K562 (cell line): Measurements from ENCODE around the gene URB2. TPM values are rescaled to one million over a fixed set of nuclear protein-coding genes. Genes with fewer than 3 reads are reported as not detected.

Experiments used
- ATAC-seq: fragments of 200-7000 bp; cut with Tn5 transposase; 3 replicates; pipeline ENCODE4 v1.9.1; 2020; ENCODE audit warnings: moderate library complexity
- BruUV-seq: library from RNA; stranded (reverse); fragments of 400-500 nt; replicated peaks from 2 replicates; lab custom pipeline; 2021; lab: Mats Ljungman, UMichigan
- CTCF ChIA-PET: fragments of 300-600 bp; formaldehyde crosslinking; extraction: SDS; loops from one replicate; lab custom pipeline; 2021; ENCODE audit warnings: low intra/inter-chr PET ratio; lab: Yijun Ruan, JAX
- POLR2A ChIA-PET: fragments of 300-600, 350-650 bp; sonication (Branson Sonifier 250); formaldehyde crosslinking; extraction: SDS; loops from one replicate; lab custom pipeline; 2021; ENCODE audit warnings: antibody characterized with exemption, inconsistent platforms; lab: Yijun Ruan, JAX
- DNase-seq, 4 experiments: peaks; one replicate each; pipeline versions ENCODE4 v3.0.0 to v3.0.0-alpha.2; 2011 to 2018; ENCODE audit warnings: low spot score in 3 of 4, mixed read lengths in 3 of 4; ENCODE audit errors: extremely low read depth in 1 of 4
- FAIRE-seq: peaks from 2 replicates; lab custom pipeline; 2011; peaks lifted over from hg19 to GRCh38; lab: Jason Lieb, UNC
- H2AFZ ChIP-seq: 2 replicates; pipeline ENCODE4 v1.6.0; 2011; ENCODE audit warnings: low read depth, low read length, control low read depth, inconsistent platforms
- H3K27ac ChIP-seq: fragments of 200-600 bp; 3 replicates; pipeline ENCODE4 v1.8.0; 2011; ENCODE audit warnings: low read depth, mild to moderate bottlenecking, control low read depth, inconsistent platforms, low read length, moderate library complexity, mixed read lengths; ENCODE audit errors: extremely low read depth
- H3K27me3 ChIP-seq, 2 experiments: fragments of 300-600 bp in 1 of 2; 2 replicates in 1 of 2; 3 replicates in 1 of 2; pipeline versions ENCODE4 v1.6.0 to v1.8.0; 2011; ENCODE audit warnings: inconsistent platforms in 2 of 2, low read length in 2 of 2, mild to moderate bottlenecking in 1 of 2, mixed read lengths in 1 of 2, moderate library complexity in 1 of 2; ENCODE audit not compliant: control insufficient read depth in 2 of 2, insufficient read depth in 2 of 2
- H3K36me3 ChIP-seq: fragments of 300-600 bp; 3 replicates; pipeline ENCODE4 v1.8.0; 2011; ENCODE audit warnings: mild to moderate bottlenecking, low read length, inconsistent platforms; ENCODE audit not compliant: control insufficient read depth, insufficient read depth
- H3K4me1 ChIP-seq, 2 experiments: fragments of 200-600 bp in 1 of 2; replicated peaks in 1 of 2; 2 replicates in 1 of 2; 3 replicates in 1 of 2; pipeline versions ENCODE4 v1.5.1 to v1.8.0; 2011; ENCODE audit warnings: inconsistent platforms in 2 of 2, low read length in 2 of 2, mild to moderate bottlenecking in 1 of 2, mixed read lengths in 1 of 2, moderate library complexity in 1 of 2; ENCODE audit not compliant: control insufficient read depth in 2 of 2, insufficient read depth in 2 of 2
- H3K4me2 ChIP-seq: 2 replicates; pipeline ENCODE4 v1.6.1; 2011; ENCODE audit warnings: low read length, control low read depth, inconsistent platforms, mixed read lengths; ENCODE audit not compliant: insufficient read depth
- H3K4me3 ChIP-seq: fragments of 200-600 bp; sonication (generic), shearing (Covaris generic); 2 replicates; pipeline ENCODE4 v1.5.1; 2016; ENCODE audit warnings: control low read depth, inconsistent platforms
- H3K79me2 ChIP-seq: fragments of 200-600 bp; 3 replicates; pipeline ENCODE4 v1.8.0; 2011; ENCODE audit warnings: low read length, inconsistent platforms; ENCODE audit not compliant: control insufficient read depth, insufficient read depth
- H3K9ac ChIP-seq, 2 experiments: 2 replicates each; pipeline versions ENCODE4 v1.6.0 to v1.6.1; 2011; ENCODE audit warnings: low read depth in 2 of 2, low read length in 2 of 2, control low read depth in 1 of 2, inconsistent platforms in 1 of 2, mild to moderate bottlenecking in 1 of 2, mixed read lengths in 1 of 2; ENCODE audit not compliant: insufficient read depth in 1 of 2
- H3K9me1 ChIP-seq: one replicate; pipeline ENCODE4 v1.6.0; 2011; ENCODE audit warnings: inconsistent platforms, mild to moderate bottlenecking, low read length, moderate library complexity; ENCODE audit not compliant: control insufficient read depth, insufficient read depth
- H3K9me3 ChIP-seq: replicated peaks from 2 replicates; pipeline ENCODE4 v1.5.1; 2011; ENCODE audit warnings: low read depth, low read length, inconsistent platforms; ENCODE audit not compliant: control insufficient read depth, insufficient read depth
- H4K20me1 ChIP-seq: replicated peaks from 2 replicates; pipeline ENCODE4 v1.6.1; 2011; ENCODE audit warnings: low read length, inconsistent platforms, mixed read lengths; ENCODE audit not compliant: control insufficient read depth, insufficient read depth
- BRF1 ChIP-seq: IDR thresholded peaks from 3 replicates; pipeline ENCODE4 v1.6.1; 2011; ENCODE audit warnings: borderline replicate concordance, mild to moderate bottlenecking; ENCODE audit not compliant: insufficient read length; ENCODE audit errors: extremely low read depth
- BRF2 ChIP-seq: IDR thresholded peaks from 3 replicates; pipeline ENCODE4 v1.6.1; 2011; ENCODE audit warnings: borderline replicate concordance, mild to moderate bottlenecking; ENCODE audit not compliant: insufficient read length, insufficient read depth
- CBX8 ChIP-seq: fragments of 200-600 bp; sonication (generic); IDR thresholded peaks from 2 replicates; pipeline ENCODE4 v1.6.1; 2012; ENCODE audit warnings: borderline replicate concordance, mixed run types, low read depth, mild to moderate bottlenecking, moderate library complexity, mixed read lengths, low read length, control low read depth, inconsistent platforms; ENCODE audit not compliant: poor library complexity, severe bottlenecking; ENCODE audit errors: extremely low read depth
- DLX4 ChIP-seq: fragments of 250-450 bp; sonication (Bioruptor Pico); IDR thresholded peaks from 2 replicates; pipeline ENCODE4 v1.6.1; 2021; ENCODE audit warnings: mild to moderate bottlenecking
- FOSL1 ChIP-seq: fragments of 200-800 bp; sonication (Bioruptor generic); conservative IDR thresholded peaks from 2 replicates; pipeline ENCODE4 v1.6.1; 2016; ENCODE audit warnings: missing genetic modification characterization, missing compliant biosample characterization
- HDGF ChIP-seq: fragments of 450-650 bp; IDR thresholded peaks from 2 replicates; pipeline ENCODE4 v1.6.1; 2016
- MEF2D ChIP-seq: conservative IDR thresholded peaks from 2 replicates; pipeline ENCODE4 v1.6.1; 2016; ENCODE audit warnings: low read depth, missing genetic modification characterization, missing compliant biosample characterization
- NFATC3 ChIP-seq: fragments of 450-650 bp; IDR thresholded peaks from 2 replicates; pipeline ENCODE4 v1.6.1; 2017; ENCODE audit warnings: mild to moderate bottlenecking
- RFX5 ChIP-seq: IDR thresholded peaks from 2 replicates; pipeline ENCODE4 v1.6.1; 2011; ENCODE audit warnings: low read depth, mild to moderate bottlenecking, improper control_type of control experiment, low read length
- SAP30 ChIP-seq: fragments of 200-600 bp; sonication (generic); IDR thresholded peaks from 2 replicates; pipeline ENCODE4 v1.6.1; 2012; ENCODE audit warnings: borderline replicate concordance, low read depth, mild to moderate bottlenecking, moderate library complexity, low read length, control low read depth, inconsistent platforms; ENCODE audit not compliant: insufficient read depth, poor library complexity, severe bottlenecking
- SREBF2 ChIP-seq: sonication (generic); formaldehyde crosslinking; IDR thresholded peaks from 2 replicates; pipeline ENCODE4 v1.4.0; 2020; ENCODE audit warnings: mild to moderate bottlenecking, missing genetic modification reagents
- ZNF263 ChIP-seq: sonication (generic); formaldehyde crosslinking; IDR thresholded peaks from 2 replicates; pipeline ENCODE4 v1.8.0; 2022; ENCODE audit warnings: mild to moderate bottlenecking, missing genetic modification reagents, borderline replicate concordance
- ZNF507 ChIP-seq: conservative IDR thresholded peaks from 2 replicates; pipeline ENCODE4 v1.6.1; 2017; ENCODE audit warnings: missing genetic modification characterization, missing compliant biosample characterization
- ZNF778 ChIP-seq: fragments of 450-650 bp; formaldehyde crosslinking; IDR thresholded peaks from 2 replicates; pipeline ENCODE4 v1.4.0; 2020; ENCODE audit warnings: mild to moderate bottlenecking, moderate library complexity
- WGBS: fragments of 100-300 bp; shearing (Covaris generic); methylation state at CpG from one replicate; pipeline ENCODE4 v1.1.6; 2016; ENCODE audit warnings: low coverage, mixed read lengths; ENCODE audit not compliant: insufficient coverage; ENCODE audit errors: missing lambda C conversion rate; 5-methylcytosine and 5-hydroxymethylcytosine counted together
- in situ Hi-C: fragments of 300-500 bp; cut with MboI; formaldehyde crosslinking; loops from 4 replicates; pipeline ENCODE4 v1.15.0; 2018; ENCODE audit warnings: inconsistent platforms, mixed read lengths
- intact Hi-C: fragments of 100-400 bp; cut with micrococcal nuclease; formaldehyde crosslinking; loops from 2 replicates; pipeline ENCODE4 v1.14.2; 2022
- polyA plus RNA-seq, 8 experiments: library from polyadenylated mRNA; depleted of rRNA in 4 of 8; stranded (reverse) in 5 of 8; unstranded in 3 of 8; fragments of >200 nt; fragmentation: Nextera tagmentation in 2 of 8; fragmentation: Illumina TruSeq in 1 of 8; extraction: Ambion mirVana in 2 of 8; extraction: Trizol in 1 of 8; gene quantifications; 2 replicates each; pipeline versions ENCODE4 v1.2.1 to v1.2.3, GENCODE V29; 2011 to 2014; ENCODE audit warnings: inconsistent platforms in 1 of 8, missing spikeins in 1 of 8
- total RNA-seq, 7 experiments: library from RNA; depleted of rRNA in 6 of 7; stranded (reverse); fragments of >200 nt in 6 of 7; fragmentation: Illumina TruSeq in 2 of 7; extraction: Trizol in 2 of 7; gene quantifications; 2 replicates each; pipeline versions ENCODE4 v1.2.1 to v1.2.3, GENCODE V29; 2011 to 2021; ENCODE audit warnings: low replicate concordance in 1 of 7
- TF ChIP-seq, protein P1 (sequence below), 3 experiments: fragments of 200-800 bp in 1 of 3; fragments of 250-450 bp in 1 of 3; fragments of 450-650 bp in 1 of 3; sonication (Bioruptor Pico) in 1 of 3; sonication (Bioruptor generic) in 1 of 3; formaldehyde crosslinking in 1 of 3; IDR thresholded peaks; 2 replicates each; pipeline versions ENCODE4 v1.6.1 to v1.8.0; 2016 to 2022; ENCODE audit warnings: mild to moderate bottlenecking in 2 of 3, missing genetic modification characterization in 2 of 3, missing compliant biosample characterization in 1 of 3, moderate library complexity in 1 of 3

Gene URB2
- total and polyA plus RNA-seq, 9 of the 15 experiments (the other 6 are each of a cell fraction or from before 2014, with no cell fraction given), result 2.8 to 28.3 (median 19.0) TPM

DNA sequence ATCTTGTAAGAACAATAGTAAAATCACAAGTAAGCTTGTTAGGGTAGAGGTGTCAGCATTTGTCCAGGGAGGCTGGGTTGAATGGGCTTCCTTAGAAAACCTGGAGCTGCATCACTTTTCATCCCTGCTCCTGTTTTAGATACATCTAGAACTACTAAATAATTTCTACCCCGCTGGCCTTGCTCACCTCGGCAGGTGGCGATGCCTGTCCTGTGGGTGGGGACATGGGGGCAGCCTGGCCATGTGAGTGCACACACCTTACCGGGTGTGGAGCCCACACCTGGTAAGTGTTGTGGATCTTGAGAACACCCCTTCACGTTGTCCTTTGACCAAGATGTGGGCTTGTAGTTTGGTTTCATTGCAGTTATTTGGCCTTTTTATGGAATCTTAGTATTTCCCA, 29.7 kb downstream of the URB2 start:
- no peaks in the 10 kb centered on the region for H3K27me3 ChIP-seq
- H4K20me1 ChIP-seq, result no peaks in the 10 kb centered on the region
- WGBS, result 83% methylated on average over 5 of the region's 5 CpGs
- no TSS peak for BruUV-seq
- intact Hi-C loops (no loop called here), in situ Hi-C loops (no loop called here)
- no peak overlapping the region for H3K9ac ChIP-seq
- POLR2A ChIA-PET, result interaction anchor here (0.6 to 1.2 kb wide), 3 partner anchors 22 to 573 kb away, joined by 3 to 4 read pairs (median 4); no protein-coding TSS in a partner anchor
- no peaks in the 10 kb centered on the region for H3K79me2 ChIP-seq
- H2AFZ ChIP-seq, result no peak overlapping the region
- H3K9me1 ChIP-seq, result peaks cover 2% of the 10 kb centered on the region
- H3K4me3 ChIP-seq, result no peak overlapping the region
- TF ChIP-seq BRF1 (no peak), ZNF507 (tag) (no peak), FOSL1 (tag) (no peak), HDGF (no peak), MEF2D (tag) (no peak), RFX5 (no peak), SREBF2 (CRISPR knock-in tag) (no peak), BRF2 (no peak), CBX8 (no peak), SAP30 (no peak), ZNF263 (no peak), ZNF778 (CRISPR knock-in tag) (no peak), NFATC3 (no peak), DLX4 (CRISPR knock-in tag) (no peak)
- TF ChIP-seq, protein P1, sequence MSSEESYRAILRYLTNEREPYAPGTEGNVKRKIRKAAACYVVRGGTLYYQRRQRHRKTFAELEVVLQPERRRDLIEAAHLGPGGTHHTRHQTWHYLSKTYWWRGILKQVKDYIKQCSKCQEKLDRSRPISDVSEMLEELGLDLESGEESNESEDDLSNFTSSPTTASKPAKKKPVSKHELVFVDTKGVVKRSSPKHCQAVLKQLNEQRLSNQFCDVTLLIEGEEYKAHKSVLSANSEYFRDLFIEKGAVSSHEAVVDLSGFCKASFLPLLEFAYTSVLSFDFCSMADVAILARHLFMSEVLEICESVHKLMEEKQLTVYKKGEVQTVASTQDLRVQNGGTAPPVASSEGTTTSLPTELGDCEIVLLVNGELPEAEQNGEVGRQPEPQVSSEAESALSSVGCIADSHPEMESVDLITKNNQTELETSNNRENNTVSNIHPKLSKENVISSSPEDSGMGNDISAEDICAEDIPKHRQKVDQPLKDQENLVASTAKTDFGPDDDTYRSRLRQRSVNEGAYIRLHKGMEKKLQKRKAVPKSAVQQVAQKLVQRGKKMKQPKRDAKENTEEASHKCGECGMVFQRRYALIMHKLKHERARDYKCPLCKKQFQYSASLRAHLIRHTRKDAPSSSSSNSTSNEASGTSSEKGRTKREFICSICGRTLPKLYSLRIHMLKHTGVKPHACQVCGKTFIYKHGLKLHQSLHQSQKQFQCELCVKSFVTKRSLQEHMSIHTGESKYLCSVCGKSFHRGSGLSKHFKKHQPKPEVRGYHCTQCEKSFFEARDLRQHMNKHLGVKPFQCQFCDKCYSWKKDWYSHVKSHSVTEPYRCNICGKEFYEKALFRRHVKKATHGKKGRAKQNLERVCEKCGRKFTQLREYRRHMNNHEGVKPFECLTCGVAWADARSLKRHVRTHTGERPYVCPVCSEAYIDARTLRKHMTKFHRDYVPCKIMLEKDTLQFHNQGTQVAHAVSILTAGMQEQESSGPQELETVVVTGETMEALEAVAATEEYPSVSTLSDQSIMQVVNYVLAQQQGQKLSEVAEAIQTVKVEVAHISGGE (CRISPR knock-in tag; IDR thresholded peaks at IDR 0.05), result no peak
- H3K27ac ChIP-seq, result no peak overlapping the region
- ATAC-seq (no peak), DNase-seq (no peak), FAIRE-seq (no peak)
- CTCF ChIA-PET, result no interaction called here
- no peak overlapping the region for H3K4me2 ChIP-seq
- H3K36me3 ChIP-seq, result peaks cover 96% of the 10 kb centered on the region
- H3K4me1 ChIP-seq, result no peaks in the 10 kb centered on the region
- H3K9me3 ChIP-seq, result no peaks in the 10 kb centered on the region
